CD4-positive, alpha-beta T cell treated with Interleukin-17A for 4 hours (primary cell): ENCODE data around the gene ALKBH4.
"Not testable (repeated sequence)": the region's sequence is repeated elsewhere in the genome, so short reads cannot be mapped to it uniquely, and the experiment has no call there.

Experiments used
- DNase-seq: peaks from one replicate; pipeline ENCODE4 v3.0.0-alpha.2; 2020; ENCODE audit warnings: mixed read lengths

Gene ALKBH4

GRCh38 chr7:102454932-102455331 is 9.7 kb downstream of the ALKBH4 start:
- DNase-seq = not testable (repeated sequence)

DNA sequence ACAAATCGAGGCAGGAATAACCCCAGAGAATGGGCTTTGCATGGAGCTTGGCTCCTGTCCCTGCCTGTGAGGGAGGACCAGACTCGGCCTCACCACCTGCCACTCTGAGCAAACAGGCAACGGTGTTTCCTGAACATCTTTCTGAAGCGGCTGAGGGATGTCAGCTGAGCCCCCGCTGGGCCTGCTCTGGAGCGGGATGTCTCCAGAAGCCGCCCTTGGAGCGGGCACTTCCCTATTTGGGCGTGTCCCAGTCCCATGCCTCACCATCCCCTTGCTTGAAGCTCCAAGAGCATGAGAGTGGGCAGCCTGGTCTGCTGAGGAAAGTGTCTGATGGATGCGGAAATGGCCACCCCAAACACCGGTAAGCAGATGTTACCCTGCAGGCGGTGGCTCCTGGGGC is 10.2 kb downstream of the ALKBH4 start:
- no peak for DNase-seq

GRCh38 chr7:102453319-102453718 is 11.3 kb downstream of the ALKBH4 start:
- DNase-seq = no peak

DNA sequence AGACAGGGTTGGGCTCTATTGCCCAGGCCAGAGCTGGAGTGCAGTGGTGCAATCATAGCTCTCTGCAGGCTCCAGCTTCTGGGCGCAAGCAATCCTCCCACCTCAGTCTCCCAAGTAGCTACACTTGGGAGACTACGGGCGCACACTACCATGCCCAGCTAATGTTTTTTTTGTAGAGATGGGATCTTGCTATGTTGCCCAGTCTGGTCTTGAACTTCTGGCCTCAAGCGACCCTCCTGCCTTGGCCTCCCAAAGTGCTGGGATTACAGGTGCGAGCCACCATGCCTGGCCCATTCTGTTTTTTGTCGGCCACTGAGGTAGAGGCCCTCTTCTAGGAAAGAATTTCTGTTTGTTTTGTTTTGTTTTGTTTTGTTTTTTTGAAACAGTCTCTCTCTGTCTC is 12.2 kb downstream of the ALKBH4 start:
- DNase-seq = no peak

DNA sequence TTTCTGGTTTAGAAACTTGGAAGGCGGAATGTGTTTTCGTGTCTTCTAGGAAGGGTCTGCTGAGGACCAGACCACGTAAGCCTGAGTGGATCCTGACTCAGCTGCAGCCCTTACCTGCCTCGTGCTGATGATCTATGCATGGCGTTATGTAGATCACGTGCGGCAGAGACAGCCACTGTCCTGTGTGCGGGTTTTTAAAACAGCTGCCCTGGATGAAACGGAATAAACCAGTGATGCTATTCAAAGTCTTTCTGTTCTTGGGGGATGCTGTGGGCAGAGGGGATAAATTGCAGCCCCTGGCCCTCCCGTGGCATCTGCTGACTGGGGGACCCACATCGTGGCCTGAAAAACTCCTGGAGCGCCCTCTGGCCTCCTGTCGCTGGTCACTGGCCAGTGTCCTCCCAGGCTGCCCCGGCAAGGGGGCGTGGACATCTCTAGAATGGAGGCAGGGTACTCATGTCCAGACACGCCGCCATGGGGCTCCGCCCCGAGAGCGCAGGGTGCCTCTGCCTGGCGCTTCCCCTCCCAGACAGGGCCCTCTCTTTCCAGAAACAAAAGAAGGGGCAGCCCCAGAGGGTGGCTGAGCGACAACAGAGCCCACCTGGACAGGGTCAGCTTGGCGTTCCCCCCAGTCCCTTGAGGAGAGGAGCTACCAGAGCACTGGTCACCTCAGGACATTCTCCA is 13.2 kb downstream of the ALKBH4 start:
- no peak for DNase-seq

DNA sequence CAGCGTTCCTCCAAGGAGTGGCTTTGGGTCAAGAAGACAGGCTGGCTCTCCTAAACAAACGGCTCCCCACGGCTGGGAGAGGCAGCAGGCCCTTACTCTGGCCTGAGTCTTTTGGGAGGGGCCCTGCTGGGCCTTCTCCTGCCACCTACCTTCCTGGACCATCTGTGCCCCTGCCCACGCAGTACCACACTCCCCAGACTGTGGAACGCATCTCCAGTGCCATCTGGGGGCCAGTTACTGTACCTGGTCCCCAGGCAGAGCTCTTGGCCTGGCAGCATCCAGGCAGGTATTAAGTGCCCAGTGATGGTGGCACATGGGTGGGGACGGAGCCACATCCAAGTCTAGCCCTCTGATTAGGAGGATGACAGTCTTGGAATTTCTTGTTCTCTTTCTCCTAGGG is 14.4 kb downstream of the ALKBH4 start:
- DNase-seq = peak; percentile 74

- no peak for DNase-seq
Measured at GRCh38 chr7:102449136-102449535, 15.5 kb downstream of the ALKBH4 start.

GRCh38 chr7:102447311-102447710 is 17.4 kb downstream of the ALKBH4 start:
- no peak for DNase-seq

- no peak for DNase-seq
Measured at GRCh38 chr7:102446387-102447156, 18.1 kb downstream of the ALKBH4 start.

GRCh38 chr7:102445674-102446071 is 19.0 kb downstream of the ALKBH4 start:
- no peak for DNase-seq

DNA sequence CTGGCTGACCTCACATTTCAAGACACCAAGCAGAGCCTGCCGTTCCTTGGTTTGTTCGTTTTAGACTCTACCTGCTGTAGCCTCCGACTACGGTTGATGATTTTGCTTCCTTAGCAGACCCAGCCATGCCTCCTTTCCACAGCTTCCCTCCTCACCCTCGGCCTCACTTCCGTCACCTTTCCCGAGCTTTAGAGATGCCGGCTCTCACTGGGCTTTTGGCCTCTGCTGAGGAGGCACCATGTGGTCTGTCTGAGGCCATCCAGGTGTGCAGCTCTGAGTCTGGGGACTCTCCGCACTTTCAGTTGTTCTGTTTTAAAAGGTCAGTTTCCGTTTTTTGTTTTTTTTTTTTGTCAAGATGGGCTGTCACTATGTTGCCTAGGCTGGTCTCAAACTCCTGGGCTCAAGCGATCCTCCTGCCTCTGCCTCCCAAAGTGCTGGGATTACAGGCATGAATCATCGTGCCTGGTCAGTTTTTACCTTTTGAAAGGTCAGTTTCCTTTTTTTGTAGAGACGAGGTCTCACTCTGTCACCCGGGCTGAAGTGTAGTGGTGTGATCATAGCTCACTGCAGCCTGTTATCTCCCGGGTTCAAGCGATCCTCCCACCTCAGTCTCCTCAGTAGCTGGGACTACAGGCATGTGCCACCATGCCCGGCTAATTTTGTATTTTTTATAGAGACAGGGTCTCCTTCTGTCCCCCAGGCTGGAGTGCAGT is 19.5 kb downstream of the ALKBH4 start:
- no peak for DNase-seq

DNA sequence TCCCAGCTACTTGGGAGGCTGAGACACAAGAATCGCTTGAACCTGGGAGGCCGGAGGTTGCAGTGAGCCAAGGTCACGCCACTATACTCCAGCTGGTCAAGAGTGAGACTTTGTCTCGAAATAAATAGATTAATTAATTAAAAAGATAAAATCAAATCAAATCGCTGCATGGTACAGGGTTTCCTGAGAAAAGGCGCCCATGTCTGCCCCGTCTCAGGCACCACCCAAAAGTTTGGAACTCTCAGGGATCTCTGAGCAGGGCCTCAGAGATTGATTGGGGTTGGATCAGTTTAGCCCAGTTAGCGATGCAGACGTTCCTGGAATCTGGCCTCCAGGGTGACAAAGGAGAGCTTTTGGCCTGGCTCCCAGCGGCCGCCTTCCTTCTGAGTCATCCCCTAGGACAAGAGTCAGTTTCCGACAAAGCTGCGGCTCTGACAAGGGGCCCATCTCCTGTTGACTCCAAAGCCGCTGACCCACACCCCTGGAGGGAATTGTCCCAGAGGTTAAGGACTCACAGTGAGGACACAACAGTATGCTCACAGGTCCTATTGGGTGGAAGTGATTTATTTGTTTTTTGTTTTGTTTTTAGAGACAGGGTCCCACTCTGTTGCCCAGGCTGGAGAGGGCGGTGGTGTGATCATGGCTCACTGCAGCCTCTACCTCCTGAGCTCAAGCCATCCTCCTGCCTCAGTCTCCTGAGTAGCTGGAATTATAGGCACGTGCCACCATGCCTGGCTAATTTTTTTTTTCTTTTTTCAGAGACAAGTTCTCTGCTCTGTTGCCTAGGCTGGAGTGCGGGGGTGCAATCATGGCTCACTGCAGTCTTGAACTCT is 24.5 kb downstream of the ALKBH4 start:
- no peak for DNase-seq

DNA sequence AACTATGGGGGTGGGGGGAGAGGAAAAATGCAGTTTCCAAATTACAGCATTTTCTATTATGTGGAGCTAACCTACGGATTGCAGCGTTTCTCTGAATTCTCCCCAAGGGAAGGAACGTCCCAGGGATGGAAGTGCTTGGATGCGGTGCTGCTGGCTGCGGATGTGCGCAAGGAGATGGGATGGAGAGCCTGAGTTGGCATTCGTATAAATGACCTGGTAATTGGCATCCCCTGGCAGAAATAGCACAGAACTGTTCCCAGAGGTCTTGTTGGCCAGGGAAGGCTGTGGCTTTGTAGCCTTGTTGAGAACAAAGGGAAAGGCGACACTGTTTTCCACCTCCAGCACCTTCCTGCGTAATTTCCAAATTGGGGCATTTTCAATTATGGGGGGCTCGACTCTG is 28.5 kb downstream of the ALKBH4 start:
- DNase-seq = no peak

GRCh38 chr7:102434039-102434486 is 30.6 kb downstream of the ALKBH4 start:
- peak; percentile 44 for DNase-seq

GRCh38 chr7:102433219-102434038 is 31.2 kb downstream of the ALKBH4 start, which contains the start of gene ORAI2:
Gene ORAI2, plus strand, starts transcription at chr7:102433575. Its CDS starts 5,382 bp downstream, at chr7:102438957.
- DNase-seq = peak; percentile 92

GRCh38 chr7:102432442-102433218 is 32.0 kb downstream of the ALKBH4 start:
- peak; percentile 32 for DNase-seq

DNA sequence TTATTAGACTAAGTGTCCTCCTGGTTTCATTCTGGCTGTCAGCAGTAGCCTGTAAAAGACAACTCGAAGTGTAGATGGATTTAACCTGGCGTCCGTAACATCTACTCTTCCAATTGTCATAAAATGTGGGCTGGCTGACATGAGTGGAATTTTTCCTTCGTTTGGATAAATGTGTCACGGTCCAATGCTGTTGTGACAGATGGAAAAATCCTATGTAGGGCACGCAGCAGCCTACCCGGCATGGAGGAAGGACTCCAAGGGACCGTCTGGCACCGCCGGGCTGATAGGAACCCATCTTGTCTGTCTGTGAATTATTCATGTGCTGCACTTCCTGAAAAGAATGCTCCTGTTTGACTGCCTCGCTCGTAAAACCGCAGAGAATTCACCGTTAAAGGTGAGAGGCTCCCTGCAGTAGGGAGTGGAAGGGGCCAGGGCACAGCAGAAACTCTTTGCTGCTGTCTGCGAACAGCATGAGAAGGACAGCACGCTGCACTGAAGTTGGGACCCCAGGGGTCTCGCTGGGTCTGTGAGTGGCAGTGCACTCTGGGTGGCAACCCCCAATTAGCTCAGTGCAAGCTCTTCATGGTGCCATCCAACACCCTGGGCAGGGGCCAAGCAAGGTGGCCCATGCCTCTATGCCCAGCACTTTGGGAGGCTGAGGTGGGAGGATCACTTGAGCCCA is 32.9 kb downstream of the ALKBH4 start:
- peak; percentile 77 for DNase-seq

GRCh38 chr7:102429141-102429899 is 35.3 kb downstream of the ALKBH4 start:
- no peak for DNase-seq

DNA sequence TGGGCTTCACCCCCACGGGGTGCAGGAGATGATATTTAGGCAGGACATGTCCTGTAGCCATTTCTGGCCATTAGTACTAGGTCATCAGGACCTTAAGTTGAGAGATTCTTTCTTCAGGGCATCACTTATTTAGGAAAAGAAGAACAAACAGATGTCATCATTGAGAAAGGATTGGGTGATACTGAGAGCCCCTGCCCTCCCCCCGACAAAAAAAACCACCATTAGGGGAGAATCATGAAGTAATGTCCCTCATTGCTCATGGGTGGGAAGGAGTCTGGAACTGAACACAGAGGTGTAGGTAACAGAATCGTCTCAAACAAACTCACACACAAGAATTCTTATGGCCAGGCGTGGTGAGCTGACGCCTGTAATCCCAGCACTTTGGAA is 37.7 kb downstream of the ALKBH4 start:
- no peak for DNase-seq
